ENCODE measurements around the gene CACNA1D. TPM values are rescaled to one million over a fixed set of nuclear protein-coding genes. Genes with fewer than 3 reads are reported as not detected.

The CACNA1D gene
- total RNA-seq, 1 donor from 2014 or later, result 47.2 TPM

DNA sequence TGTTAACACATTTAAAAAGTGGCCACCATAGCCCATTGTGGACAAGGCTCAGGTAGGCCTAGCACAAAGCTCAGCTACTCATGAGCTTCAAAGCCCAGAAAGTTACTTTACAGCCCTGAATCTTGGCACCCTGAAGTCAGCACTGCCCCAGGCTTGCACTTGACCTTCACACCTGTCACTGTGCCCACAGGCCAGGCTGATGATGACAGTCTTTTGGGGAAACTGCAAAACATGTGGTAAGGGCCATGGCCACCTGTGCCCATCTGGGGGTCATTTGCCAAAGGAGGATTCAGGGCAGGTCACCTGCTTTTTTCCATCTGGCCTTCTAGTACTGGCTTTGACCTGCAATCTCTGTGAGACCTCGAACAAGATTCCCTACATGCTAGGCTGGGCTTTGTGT, 340.8 kb downstream of the CACNA1D start:
- no peak for ATAC-seq
- no peak overlapping the region for H3K4me3 ChIP-seq
- no peak overlapping the region for H3K27ac ChIP-seq
- no peaks in the 10 kb centered on the region for H3K9me3 ChIP-seq
- no peaks in the 10 kb centered on the region for H3K4me1 ChIP-seq
- no peak for DNase-seq
- TF ChIP-seq CTCF (IDR thresholded peaks at IDR 0.05), result no peak
- intact Hi-C loops (cut with DNase I), result no loop called here
- no peaks in the 10 kb centered on the region for H3K27me3 ChIP-seq
- no peaks in the 10 kb centered on the region for H3K36me3 ChIP-seq

DNA sequence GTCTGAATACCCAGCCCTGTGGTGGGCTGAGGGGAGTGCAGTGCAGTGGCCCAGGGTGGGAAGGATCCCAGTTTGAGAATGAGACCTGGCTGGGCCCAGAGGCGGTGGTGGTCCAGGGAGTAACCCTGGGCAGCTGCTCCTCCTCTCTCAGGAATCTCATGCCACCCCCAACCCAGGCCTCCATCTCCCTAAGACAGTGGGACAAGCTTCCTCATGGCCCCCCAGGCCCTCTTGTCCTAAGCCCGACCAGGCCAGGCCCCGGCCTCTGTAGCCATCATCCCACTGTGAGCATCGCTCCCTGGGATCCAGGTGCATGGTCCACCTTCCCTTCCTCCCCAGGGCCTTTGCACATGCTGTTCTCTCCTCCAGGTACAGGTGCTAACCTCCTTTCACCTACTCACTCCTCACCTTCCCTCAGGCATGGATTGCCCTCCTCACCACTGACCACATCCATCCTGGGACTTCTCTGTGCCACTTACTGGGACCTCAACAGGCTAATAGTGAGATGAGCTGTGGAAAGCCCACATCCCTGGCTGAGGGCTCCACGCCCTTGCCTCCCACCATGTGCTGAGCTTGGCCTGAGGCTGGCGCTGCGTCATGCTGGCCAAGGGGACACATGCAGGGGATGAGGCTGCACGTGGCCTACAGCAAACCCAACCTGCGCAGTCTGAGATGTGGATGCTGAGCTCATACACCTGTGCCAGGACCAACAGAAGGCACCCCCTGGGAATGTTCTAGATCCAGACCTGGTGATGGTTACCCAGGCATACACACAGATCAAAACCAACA, 341.9 kb downstream of the CACNA1D start:
- intact Hi-C loops (cut with DNase I), result no loop called here
- ATAC-seq, result no peak

DNA sequence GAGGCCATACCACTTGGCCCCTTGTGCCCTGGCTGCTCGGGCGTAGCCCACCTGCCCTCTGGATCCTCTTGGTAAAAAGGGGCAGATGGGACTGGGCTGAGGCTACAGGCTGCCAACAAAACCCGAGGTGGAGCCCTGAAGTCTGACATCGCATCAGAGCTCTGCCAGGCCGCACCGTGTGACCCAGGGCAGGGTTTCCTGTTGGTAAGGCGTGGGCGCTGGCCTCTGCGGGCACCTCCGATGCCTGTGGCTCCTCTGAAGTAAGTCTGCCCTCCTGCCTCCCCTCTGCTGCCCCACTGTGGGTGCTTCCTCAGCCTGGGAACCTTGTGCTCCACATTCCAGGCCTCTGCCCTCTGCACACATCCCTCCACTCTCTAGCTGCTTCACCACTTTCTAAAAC, 342.9 kb downstream of the CACNA1D start:
- no peak overlapping the region for H3K27ac ChIP-seq
- peak; percentile 88 for DNase-seq

More for the DNA sequence above, 341.9 kb downstream of the CACNA1D start:
- Histone ChIP-seq H3K36me3 (no peaks in the 10 kb centered on the region), H3K27me3 (no peaks in the 10 kb centered on the region), H3K9me3 (no peaks in the 10 kb centered on the region), H3K27ac (no peak overlapping the region), H3K4me3 (no peak overlapping the region), H3K4me1 (no peaks in the 10 kb centered on the region)
- DNase-seq, result no peak
- TF ChIP-seq CTCF (IDR thresholded peaks at IDR 0.05), result no peak

DNA sequence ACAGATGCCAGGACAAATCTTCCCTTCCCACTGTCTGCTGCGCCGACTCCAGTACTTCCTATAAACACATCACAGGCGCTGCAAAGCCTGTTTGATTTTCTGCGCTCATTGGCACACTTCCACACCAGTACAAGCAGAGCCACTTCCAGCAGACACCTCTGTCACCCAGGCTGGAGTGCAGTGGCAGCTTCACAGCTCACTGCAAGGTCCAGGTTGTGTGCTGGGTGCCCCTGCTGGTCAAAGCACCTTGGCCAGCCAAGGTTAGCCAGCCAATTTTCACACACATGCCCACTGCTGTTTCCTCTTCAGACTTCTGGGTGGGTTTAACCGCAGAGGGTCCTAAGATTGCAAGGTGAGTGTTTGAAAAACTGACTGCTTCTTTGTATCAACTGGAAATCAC, 346.9 kb downstream of the CACNA1D start:
- ATAC-seq (no peak), DNase-seq (no peak)
- Histone ChIP-seq H3K4me1 (peaks cover 20% of the 10 kb centered on the region), H3K9me3 (no peaks in the 10 kb centered on the region), H3K27me3 (no peaks in the 10 kb centered on the region), H3K36me3 (no peaks in the 10 kb centered on the region), H3K27ac (no peak overlapping the region), H3K4me3 (no peak overlapping the region)
- intact Hi-C loops (cut with DNase I), result no loop called here
- no peak for TF ChIP-seq CTCF (IDR thresholded peaks at IDR 0.05)

More for the DNA sequence above, 342.9 kb downstream of the CACNA1D start:
- intact Hi-C loops (cut with DNase I), result no loop called here
- Histone ChIP-seq H3K4me3 (no peak overlapping the region), H3K4me1 (no peaks in the 10 kb centered on the region), H3K27me3 (no peaks in the 10 kb centered on the region), H3K36me3 (no peaks in the 10 kb centered on the region), H3K9me3 (no peaks in the 10 kb centered on the region)
- TF ChIP-seq CTCF (IDR thresholded peaks at IDR 0.05), result no peak
- peak; percentile 86 for ATAC-seq

DNA sequence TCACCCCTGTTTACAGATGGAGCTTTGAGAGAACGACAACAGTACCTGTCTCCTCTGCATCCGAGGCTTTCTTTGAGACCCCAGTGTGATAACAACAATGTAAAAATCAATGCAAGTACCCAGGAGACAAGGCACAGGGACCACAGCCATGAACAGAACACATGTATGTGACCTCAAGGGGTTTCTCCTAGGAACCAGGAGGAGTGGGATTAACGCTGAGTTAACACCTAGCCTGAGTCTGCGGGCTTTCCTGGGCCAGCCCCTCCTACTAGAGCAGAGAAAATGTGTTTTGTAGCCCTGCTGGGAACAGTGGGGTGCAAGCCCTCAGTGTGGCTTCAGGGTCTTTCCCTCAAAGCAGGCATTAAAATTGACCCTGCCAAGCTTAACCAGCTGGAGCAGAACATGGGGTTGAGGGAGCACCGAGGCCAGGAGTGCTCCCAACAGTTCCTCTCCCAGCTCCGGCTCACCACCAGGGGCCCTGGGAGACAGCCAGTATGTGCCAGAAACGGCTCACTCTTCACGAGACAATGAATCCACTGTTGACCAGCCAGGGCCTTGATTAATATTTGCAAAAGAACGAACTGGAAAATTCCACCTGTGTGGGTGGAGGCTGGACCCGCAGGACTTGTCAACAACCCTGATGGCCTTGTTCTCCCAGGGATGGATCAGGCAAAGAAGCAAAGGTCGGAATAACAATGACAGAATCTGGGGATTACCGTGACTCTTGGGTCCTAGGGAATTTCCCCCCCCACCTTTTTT, 348.2 kb downstream of the CACNA1D start:
- intact Hi-C loops (cut with DNase I), result no loop called here
- ATAC-seq (no peak), DNase-seq (no peak)
- TF ChIP-seq CTCF (IDR thresholded peaks at IDR 0.05), result no peak
- H3K9me3 ChIP-seq, result no peaks in the 10 kb centered on the region
- peaks cover 20% of the 10 kb centered on the region for H3K4me1 ChIP-seq
- no peak overlapping the region for H3K27ac ChIP-seq
- H3K27me3 ChIP-seq, result no peaks in the 10 kb centered on the region
- no peaks in the 10 kb centered on the region for H3K36me3 ChIP-seq
- no peak overlapping the region for H3K4me3 ChIP-seq

All from upper lobe of right lung (tissue), 1 donor.